Activated CD8-positive, alpha-beta memory T cell treated with anti-CD3 and anti-CD28 coated beads, Interleukin-2, amount 50 U/mL, for 24 hours (primary cell): ENCODE data around the gene CEP83.

Experiments used
- DNase-seq: peaks from one replicate; pipeline ENCODE4 v3.0.0-alpha.2; 2020; ENCODE audit errors: extremely low read depth

Gene CEP83

DNA sequence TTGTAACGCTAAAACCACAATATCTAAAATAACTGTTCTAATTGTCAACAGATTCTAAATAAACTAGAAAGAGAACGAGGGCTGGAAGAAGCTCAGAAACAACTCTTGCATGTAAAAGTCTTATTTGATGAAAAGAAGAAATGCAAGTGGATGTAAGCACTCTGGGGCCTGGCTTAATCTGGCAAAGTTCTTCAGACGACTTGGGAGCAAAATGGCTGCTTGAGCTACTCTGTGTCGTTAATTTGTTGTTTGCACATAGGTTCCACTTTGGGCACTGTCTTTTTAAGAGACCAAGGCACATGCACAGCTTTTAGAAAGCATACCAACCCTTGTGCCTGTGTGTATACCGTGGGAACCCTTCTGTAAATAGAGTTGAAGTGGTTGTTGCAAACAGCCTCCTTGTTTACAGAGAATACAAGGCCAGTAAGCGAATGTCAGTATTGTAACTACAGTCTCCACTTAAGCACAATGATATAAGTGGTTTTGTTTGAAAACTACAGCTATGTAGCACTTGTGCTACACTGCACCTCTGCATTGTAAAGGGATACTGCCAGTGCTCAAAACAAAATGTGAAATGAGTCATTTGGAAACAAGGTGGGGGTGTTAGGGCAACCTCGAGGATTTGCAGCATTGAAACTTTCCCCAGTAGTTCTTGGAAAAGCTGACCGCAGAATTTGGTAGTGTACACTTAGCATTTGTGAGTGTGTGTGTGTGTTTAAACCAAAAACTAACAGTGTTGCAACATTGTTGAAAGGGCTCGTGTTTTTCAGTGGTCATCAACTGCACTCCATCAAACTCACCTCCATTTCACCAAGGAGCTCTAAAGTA, 154.3 kb downstream of the CEP83 start:
- DNase-seq, result peak; percentile 14

DNA sequence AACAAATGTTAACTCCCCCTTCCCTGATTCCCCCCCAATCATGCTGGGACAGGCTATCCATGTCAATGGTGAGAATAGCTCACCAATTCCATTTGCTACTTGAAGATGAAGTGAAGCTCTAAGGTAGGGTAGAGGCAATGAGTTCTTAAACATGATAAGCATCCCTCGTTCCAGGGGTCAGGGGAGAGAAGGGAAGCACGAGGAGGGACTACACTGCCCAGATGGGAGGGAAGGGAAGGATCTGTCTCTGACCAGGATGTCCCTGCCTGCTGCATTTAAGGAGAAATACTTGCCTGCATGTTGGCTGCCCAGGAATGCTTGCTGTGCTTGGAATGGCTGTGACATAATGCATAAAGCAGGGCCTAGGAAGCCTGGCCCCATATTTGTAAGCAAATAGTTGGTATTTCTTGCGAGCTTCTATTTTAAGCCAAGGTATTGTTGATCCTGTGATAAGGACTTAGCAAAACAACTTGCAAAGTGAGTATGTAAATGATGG, 155.1 kb downstream of the CEP83 start:
- no peak for DNase-seq

DNA sequence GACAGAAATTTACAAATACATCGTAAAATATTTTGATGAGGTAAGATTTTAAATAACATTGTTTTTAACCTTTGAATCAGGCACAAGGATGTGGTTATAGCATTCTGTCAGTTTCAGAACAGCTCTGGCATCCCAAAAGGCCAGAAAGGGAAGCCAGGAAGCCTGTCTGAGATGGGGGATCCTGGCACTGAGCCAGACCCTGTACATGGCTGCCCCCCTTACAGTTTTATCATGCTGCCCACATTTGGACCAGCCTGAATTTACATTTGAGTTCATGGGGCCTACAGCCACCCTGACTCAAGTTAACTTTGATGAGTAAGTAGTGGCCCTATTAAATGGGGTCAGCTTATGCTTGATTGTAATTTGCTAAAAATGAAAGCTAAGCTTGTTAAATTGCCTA, 155.7 kb downstream of the CEP83 start:
- no peak for DNase-seq

DNA sequence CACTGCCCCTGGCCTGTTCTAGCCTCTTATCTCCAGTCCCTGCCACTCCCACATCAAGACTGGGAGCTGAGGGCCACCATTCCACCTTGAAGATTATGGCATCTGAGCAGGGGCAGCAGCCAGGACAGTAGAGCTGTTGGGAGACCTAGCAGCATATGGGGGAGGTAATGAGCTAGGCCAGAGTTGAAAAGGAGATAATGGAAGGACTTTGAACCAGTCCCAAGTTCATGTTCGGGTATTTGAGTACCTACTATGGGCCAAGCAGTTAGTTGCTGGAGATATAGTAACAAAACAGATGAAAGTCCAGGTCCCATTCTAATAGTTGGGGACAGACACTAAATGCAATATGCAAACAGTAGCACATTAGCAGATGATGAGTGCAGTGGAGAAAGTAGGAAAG, 159.8 kb downstream of the CEP83 start:
- no peak for DNase-seq

- DNase-seq, result no peak
These were observed 161.7 kb downstream of the CEP83 start for GRCh38 chr12:94297876-94298505.

DNA sequence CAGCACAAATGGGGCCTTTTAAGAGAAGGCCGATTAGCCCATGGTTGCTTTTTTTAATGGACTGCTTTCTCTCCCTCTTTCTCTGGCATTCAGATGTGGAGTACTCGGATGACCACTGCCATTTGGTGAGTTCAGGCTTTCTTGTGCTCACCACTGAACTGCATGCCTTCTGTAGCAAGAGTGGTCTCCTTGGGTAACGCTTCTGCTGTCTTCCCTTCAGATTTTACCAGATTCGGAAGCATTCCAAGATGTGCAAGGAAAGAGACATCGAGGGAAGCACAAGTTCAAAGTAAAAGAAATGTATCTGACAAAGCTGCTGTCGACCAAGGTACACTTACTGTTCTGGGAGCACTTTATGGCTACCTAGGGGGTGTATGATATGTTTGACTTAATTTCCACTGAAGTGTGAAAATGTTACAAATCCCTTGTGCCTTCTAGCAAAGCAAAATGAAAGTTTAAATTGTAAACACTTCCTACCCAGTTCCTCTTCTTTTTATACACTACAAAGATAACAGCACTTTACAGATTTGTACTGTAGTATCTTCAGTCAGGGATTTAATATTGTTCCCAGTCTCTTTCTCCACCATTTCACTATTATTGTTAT, 162.5 kb downstream of the CEP83 start:
- no peak for DNase-seq

DNA sequence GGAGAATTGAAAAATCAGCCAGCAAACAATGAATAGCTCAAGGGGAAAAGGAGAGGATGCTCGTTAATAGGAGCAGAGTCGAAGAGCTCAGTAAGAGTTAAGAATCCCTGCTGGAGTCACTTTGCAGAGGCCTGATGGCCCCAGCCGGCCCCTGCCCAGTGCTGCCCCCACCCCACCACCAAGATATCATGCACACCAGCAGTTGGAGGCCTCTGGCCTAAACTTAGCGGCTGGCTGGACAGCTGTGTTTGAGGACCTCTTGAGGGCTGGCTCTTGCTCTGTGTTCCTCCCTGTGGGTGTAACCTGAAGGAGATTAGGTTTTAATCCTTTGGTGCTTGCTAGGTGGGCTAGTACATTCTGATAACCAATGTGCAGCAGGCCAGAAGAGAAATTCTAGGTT, 169.3 kb downstream of the CEP83 start:
- no peak for DNase-seq

- DNase-seq, result no peak
These were observed 170.0 kb downstream of the CEP83 start for GRCh38 chr12:94289461-94290312.

DNA sequence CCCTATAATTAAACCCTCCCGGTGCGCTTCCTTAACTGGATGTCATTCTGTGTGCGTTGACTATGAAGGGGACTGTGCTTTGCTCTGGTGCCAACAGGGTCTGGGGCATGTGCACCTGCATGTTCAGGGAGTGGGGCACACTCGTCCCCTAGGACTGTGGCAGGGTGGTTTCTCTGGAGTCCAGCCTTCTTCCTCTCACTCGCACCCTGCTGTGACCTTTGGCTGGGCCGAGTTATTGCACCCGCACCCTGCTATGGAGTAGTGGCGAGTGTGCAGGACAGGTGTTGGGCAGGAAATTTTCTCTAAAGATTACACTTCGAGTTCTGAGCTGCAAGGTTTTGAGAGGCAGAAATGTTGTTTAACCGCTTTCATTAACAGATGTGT, 172.4 kb downstream of the CEP83 start:
- no peak for DNase-seq

- DNase-seq, result no peak
These were observed 173.0 kb downstream of the CEP83 start for GRCh38 chr12:94286583-94287244.

GRCh38 chr12:94285943-94286582, 173.6 kb downstream of the CEP83 start:
- no peak for DNase-seq

GRCh38 chr12:94284859-94285258, 174.8 kb downstream of the CEP83 start:
- DNase-seq, result no peak

DNA sequence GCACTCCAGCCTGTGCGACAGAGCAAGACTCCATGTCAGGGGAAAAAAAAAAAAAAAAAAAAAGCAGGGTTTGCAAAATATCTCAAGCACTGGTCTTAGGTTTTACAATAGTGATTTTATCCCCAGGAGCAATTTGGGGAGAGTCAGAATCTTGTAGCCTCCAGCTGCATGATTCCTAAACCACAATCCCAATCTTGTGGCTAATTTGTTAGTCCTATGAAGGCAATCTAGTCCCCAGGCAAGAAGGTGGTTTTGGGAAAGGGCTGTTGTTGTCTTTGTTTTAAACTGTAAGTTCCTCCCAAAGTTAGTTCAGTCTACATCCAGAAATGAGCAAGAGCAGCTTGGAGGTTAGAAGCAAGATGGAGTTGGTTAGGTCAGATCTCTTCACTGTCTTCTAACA, 175.6 kb downstream of the CEP83 start:
- DNase-seq, result no peak

DNA sequence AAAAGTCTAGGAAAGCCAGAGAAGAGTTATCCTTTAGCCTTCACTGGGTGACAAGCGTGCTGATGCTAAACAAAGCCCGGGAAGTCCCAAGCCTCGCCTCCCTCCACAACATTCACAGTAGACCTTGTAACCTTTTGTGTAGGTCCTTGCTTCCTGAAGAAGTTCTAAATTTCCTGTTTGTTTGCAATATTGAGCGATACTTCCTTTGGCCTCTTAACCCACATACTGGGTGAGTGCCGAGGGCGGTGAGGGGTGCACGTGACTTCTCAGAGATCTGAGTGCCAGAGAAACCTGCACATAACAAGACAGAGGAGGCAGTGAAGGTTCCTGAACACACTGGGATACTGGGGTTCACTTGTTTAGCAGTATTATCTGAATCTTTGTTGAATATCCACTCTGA, 177.0 kb downstream of the CEP83 start:
- no peak for DNase-seq

GRCh38 chr12:94280063-94280462, 179.6 kb downstream of the CEP83 start:
- no peak for DNase-seq

DNA sequence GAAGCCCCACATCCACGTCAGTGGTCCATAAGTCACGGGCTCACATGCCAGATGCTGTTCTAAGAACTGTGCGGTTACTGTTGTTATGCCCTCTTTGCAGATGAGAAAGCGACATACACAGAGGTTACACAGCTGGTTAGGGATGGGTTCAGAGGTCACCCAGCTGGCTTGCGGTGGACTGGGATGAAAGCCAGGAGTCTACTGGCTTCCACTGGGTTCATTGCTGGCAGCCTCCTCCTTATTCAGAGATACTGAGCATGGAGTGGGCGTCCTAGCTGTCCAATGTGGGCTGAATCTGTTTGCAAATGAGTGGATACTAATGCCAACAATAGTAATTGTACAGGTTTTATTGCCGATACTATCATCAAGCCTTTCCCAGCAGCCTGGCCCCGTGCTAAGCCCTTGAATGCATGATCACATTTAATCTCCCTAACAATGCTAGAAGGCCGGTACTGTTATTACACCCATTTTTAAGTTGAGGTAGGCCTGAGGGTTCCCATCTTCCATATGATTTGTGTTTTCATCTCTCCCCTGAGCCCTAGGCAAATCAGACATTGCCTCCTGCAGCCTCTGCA, 182.2 kb downstream of the CEP83 start:
- DNase-seq, result no peak

- no peak for DNase-seq
These were observed 182.9 kb downstream of the CEP83 start for GRCh38 chr12:94276725-94277124.

DNA sequence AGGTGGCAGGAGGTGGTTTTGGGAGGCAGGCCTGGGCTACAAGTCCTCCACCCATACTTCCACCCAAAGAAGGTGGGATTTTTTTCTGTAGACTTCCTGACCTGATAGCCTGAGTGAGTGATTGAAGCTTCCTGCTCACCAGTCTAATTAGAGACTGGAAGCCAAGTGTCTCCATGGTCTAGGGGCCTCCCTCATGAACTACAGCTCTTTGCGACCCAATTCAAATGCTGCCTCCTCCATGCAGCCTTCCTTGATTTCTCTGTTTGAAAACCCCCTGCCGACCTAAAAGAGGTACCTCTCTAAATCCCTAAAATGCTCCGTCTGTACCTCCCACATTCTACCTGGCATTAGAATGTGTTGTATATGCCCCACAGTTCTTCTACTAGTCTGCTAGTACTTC, 186.4 kb downstream of the CEP83 start:
- no peak for DNase-seq

GRCh38 chr12:94272280-94272679, 187.4 kb downstream of the CEP83 start:
- DNase-seq, result no peak

DNA sequence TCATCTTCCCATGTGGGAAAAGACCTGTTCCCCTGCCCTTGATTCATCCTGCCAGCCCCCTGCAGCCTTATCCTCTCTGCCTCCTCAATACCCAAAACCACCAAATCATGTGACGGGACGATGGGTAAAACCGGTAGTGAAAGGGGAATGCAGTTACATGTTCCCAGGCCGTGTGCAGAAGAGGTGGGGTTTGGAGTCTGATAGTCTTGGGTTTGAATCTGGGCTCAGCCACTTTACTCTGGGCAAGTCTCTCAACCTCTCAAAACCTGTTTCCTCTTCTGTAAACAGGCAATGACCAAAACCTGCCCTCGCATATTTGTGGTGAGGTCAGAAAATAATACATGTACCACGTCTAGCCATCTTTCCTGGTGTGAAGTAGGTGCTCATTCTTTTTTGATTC, 188.3 kb downstream of the CEP83 start:
- no peak for DNase-seq
